Activated CD4-positive, alpha-beta T cell treated with anti-CD3 and anti-CD28 coated beads, Interleukin-2, amount 10 ng/mL, durations not matched to agents 24 days and 14 days (primary cell): ENCODE results near the gene RBM24. TPM values are rescaled to one million over a fixed set of nuclear protein-coding genes. Genes with fewer than 3 reads are reported as not detected.
"Not testable (repeated sequence)": the region's sequence is repeated elsewhere in the genome, so short reads cannot be mapped to it uniquely, and the experiment has no call there.

Source experiments
- DNase-seq: peaks from one replicate; pipeline ENCODE4 v3.0.0; 2022
- H3K27ac Mint-ChIP-seq: one replicate; pipeline ENCODE4 v1.8.0; 2022; ENCODE audit warnings: mild to moderate bottlenecking, mixed read lengths
- H3K27me3 Mint-ChIP-seq: one replicate; pipeline ENCODE4 v1.8.0; 2022; ENCODE audit warnings: mixed read lengths
- H3K36me3 Mint-ChIP-seq: one replicate; pipeline ENCODE4 v1.8.0; 2022; ENCODE audit warnings: low read depth, mild to moderate bottlenecking, mixed read lengths
- H3K4me1 Mint-ChIP-seq: one replicate; pipeline ENCODE4 v1.8.0; 2021; ENCODE audit warnings: mixed read lengths
- H3K4me3 Mint-ChIP-seq: one replicate; pipeline ENCODE4 v1.8.0; 2022; ENCODE audit warnings: mild to moderate bottlenecking, moderate library complexity, mixed read lengths
- H3K9me3 Mint-ChIP-seq: one replicate; pipeline ENCODE4 v1.8.0; 2021; ENCODE audit warnings: mixed read lengths
- intact Hi-C: fragments of 100-400 bp; cut with micrococcal nuclease; formaldehyde crosslinking; loops from one replicate; pipeline ENCODE4 v1.15.1; 2023
- total RNA-seq: library from RNA; stranded (reverse); gene quantifications from 2 replicates; pipeline ENCODE4 v1.2.3, GENCODE V29; 2022

RBM24 gene
- total RNA-seq, 1 donor from 2014 or later, result not detected

GRCh38 chr6:17299750-17300149, 18.6 kb downstream of the RBM24 start:
- Mint-ChIP-seq H3K9me3 (no peaks in the 10 kb centered on the region), H3K36me3 (no peaks in the 10 kb centered on the region), H3K4me3 (no peak overlapping the region), H3K27me3 (peaks cover 2% of the 10 kb centered on the region), H3K4me1 (no peaks in the 10 kb centered on the region), H3K27ac (no peak overlapping the region)
- intact Hi-C loops, result no loop called here
- no peak for DNase-seq

- no peak overlapping the region for H3K4me3 Mint-ChIP-seq
- DNase-seq, result no peak
- no peak overlapping the region for H3K27ac Mint-ChIP-seq
- peaks cover 2% of the 10 kb centered on the region for H3K27me3 Mint-ChIP-seq
- H3K36me3 Mint-ChIP-seq, result no peaks in the 10 kb centered on the region
- H3K9me3 Mint-ChIP-seq, result no peaks in the 10 kb centered on the region
- intact Hi-C loops, result no loop called here
- H3K4me1 Mint-ChIP-seq, result no peaks in the 10 kb centered on the region
Measured at GRCh38 chr6:17300637-17301036, 19.5 kb downstream of the RBM24 start.

GRCh38 chr6:17303444-17303843, 22.3 kb downstream of the RBM24 start:
- Mint-ChIP-seq H3K4me3 (no peak overlapping the region), H3K9me3 (no peaks in the 10 kb centered on the region), H3K4me1 (no peaks in the 10 kb centered on the region), H3K27me3 (no peaks in the 10 kb centered on the region), H3K36me3 (no peaks in the 10 kb centered on the region), H3K27ac (no peak overlapping the region)
- intact Hi-C loops, result no loop called here
- no peak for DNase-seq

- Mint-ChIP-seq H3K4me1 (no peaks in the 10 kb centered on the region), H3K27me3 (no peaks in the 10 kb centered on the region), H3K9me3 (no peaks in the 10 kb centered on the region), H3K27ac (no peak overlapping the region), H3K4me3 (no peak overlapping the region), H3K36me3 (no peaks in the 10 kb centered on the region)
- intact Hi-C loops, result no loop called here
- DNase-seq, result no peak
Measured at GRCh38 chr6:17305219-17306001, 24.2 kb downstream of the RBM24 start.

- Mint-ChIP-seq H3K27me3 (no peaks in the 10 kb centered on the region), H3K9me3 (no peaks in the 10 kb centered on the region), H3K27ac (no peak overlapping the region), H3K4me3 (no peak overlapping the region), H3K4me1 (no peaks in the 10 kb centered on the region), H3K36me3 (no peaks in the 10 kb centered on the region)
- intact Hi-C loops, result no loop called here
- no peak for DNase-seq
Measured at GRCh38 chr6:17311595-17312311, 30.6 kb downstream of the RBM24 start.

GRCh38 chr6:17313238-17313637, 32.1 kb downstream of the RBM24 start:
- H3K9me3 Mint-ChIP-seq, intact Hi-C loops, H3K4me1 Mint-ChIP-seq, H3K4me3 Mint-ChIP-seq, H3K27me3 Mint-ChIP-seq, DNase-seq, H3K27ac Mint-ChIP-seq, H3K36me3 Mint-ChIP-seq: not testable (repeated sequence)

GRCh38 chr6:17313971-17314370, 32.8 kb downstream of the RBM24 start:
- Mint-ChIP-seq H3K36me3 (no peaks in the 10 kb centered on the region), H3K27me3 (no peaks in the 10 kb centered on the region), H3K4me1 (no peaks in the 10 kb centered on the region), H3K9me3 (no peaks in the 10 kb centered on the region), H3K4me3 (no peak overlapping the region), H3K27ac (no peak overlapping the region)
- no peak for DNase-seq
- intact Hi-C loops, result no loop called here

GRCh38 chr6:17315262-17315661, 34.1 kb downstream of the RBM24 start:
- Mint-ChIP-seq H3K4me3 (no peak overlapping the region), H3K9me3 (no peaks in the 10 kb centered on the region), H3K36me3 (no peaks in the 10 kb centered on the region), H3K27ac (no peak overlapping the region), H3K27me3 (no peaks in the 10 kb centered on the region), H3K4me1 (no peaks in the 10 kb centered on the region)
- intact Hi-C loops, result no loop called here
- DNase-seq, result no peak

GRCh38 chr6:17318435-17319165, 37.4 kb downstream of the RBM24 start:
- Mint-ChIP-seq H3K36me3 (no peaks in the 10 kb centered on the region), H3K27me3 (no peaks in the 10 kb centered on the region)

GRCh38 chr6:17320266-17320665, 39.1 kb downstream of the RBM24 start:
- intact Hi-C loops, H3K4me3 Mint-ChIP-seq, H3K27ac Mint-ChIP-seq, H3K4me1 Mint-ChIP-seq, H3K36me3 Mint-ChIP-seq, DNase-seq, H3K27me3 Mint-ChIP-seq, H3K9me3 Mint-ChIP-seq: not testable (repeated sequence)

More at GRCh38 chr6:17318435-17319165, 37.4 kb downstream of the RBM24 start:
- intact Hi-C loops, result no loop called here
- Mint-ChIP-seq H3K9me3 (no peaks in the 10 kb centered on the region), H3K27ac (no peak overlapping the region), H3K4me3 (no peak overlapping the region), H3K4me1 (no peaks in the 10 kb centered on the region)
- no peak for DNase-seq

- H3K9me3 Mint-ChIP-seq, result no peaks in the 10 kb centered on the region
- no peaks in the 10 kb centered on the region for H3K4me1 Mint-ChIP-seq
- no peak overlapping the region for H3K27ac Mint-ChIP-seq
- H3K27me3 Mint-ChIP-seq, result no peaks in the 10 kb centered on the region
- no peak for DNase-seq
- no peaks in the 10 kb centered on the region for H3K36me3 Mint-ChIP-seq
- no peak overlapping the region for H3K4me3 Mint-ChIP-seq
- intact Hi-C loops, result no loop called here
Measured at GRCh38 chr6:17331238-17331637, 50.1 kb downstream of the RBM24 start.

GRCh38 chr6:17334265-17334664, 53.1 kb downstream of the RBM24 start:
- Mint-ChIP-seq H3K27me3 (no peaks in the 10 kb centered on the region), H3K9me3 (no peaks in the 10 kb centered on the region), H3K36me3 (no peaks in the 10 kb centered on the region), H3K4me1 (no peaks in the 10 kb centered on the region), H3K4me3 (no peak overlapping the region), H3K27ac (no peak overlapping the region)
- DNase-seq, result no peak
- intact Hi-C loops, result no loop called here

GRCh38 chr6:17336425-17336824, 55.3 kb downstream of the RBM24 start:
- intact Hi-C loops, result no loop called here
- no peaks in the 10 kb centered on the region for H3K4me1 Mint-ChIP-seq
- no peak for DNase-seq
- no peaks in the 10 kb centered on the region for H3K27me3 Mint-ChIP-seq
- H3K36me3 Mint-ChIP-seq, result no peaks in the 10 kb centered on the region
- no peaks in the 10 kb centered on the region for H3K9me3 Mint-ChIP-seq
- H3K27ac Mint-ChIP-seq, result no peak overlapping the region
- H3K4me3 Mint-ChIP-seq, result no peak overlapping the region

GRCh38 chr6:17339308-17339670, 58.1 kb downstream of the RBM24 start:
- H3K36me3 Mint-ChIP-seq, result no peaks in the 10 kb centered on the region
- no peak overlapping the region for H3K27ac Mint-ChIP-seq
- intact Hi-C loops, result no loop called here
- no peak overlapping the region for H3K4me3 Mint-ChIP-seq
- no peaks in the 10 kb centered on the region for H3K4me1 Mint-ChIP-seq
- no peaks in the 10 kb centered on the region for H3K9me3 Mint-ChIP-seq
- no peaks in the 10 kb centered on the region for H3K27me3 Mint-ChIP-seq
- DNase-seq, result no peak
